Nucleus accumbens (tissue), 56 donors: ENCODE results near the gene HELZ.

ENCODE experiments used
- DNase-seq, 56 donors: peaks; one replicate each; lab custom pipeline; 2025; lab: John Stamatoyannopoulos, UW

Gene HELZ

DNA sequence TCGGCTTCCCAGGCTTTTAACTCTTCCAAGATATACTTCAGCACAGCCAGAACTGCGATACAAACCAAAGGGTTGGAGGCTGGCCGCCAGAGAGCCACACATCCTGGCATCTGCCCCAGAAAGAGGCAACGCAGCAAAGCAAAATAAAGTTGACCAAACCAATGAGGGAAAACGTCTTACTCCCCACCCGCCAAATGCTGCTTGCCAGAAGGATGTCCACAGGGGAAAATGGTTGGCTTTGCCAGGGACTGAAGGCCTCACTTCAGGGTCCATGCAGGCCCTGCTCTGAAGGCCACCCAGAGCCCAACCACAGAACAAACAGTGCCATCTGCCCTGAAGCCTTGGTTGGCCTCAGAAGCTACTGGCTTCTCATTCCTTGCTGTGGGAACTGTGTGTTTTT is 185.6 kb downstream of the HELZ start:
- DNase-seq: peak in 9 of 56 donors; percentile 4 to 40 (median 21)

DNA sequence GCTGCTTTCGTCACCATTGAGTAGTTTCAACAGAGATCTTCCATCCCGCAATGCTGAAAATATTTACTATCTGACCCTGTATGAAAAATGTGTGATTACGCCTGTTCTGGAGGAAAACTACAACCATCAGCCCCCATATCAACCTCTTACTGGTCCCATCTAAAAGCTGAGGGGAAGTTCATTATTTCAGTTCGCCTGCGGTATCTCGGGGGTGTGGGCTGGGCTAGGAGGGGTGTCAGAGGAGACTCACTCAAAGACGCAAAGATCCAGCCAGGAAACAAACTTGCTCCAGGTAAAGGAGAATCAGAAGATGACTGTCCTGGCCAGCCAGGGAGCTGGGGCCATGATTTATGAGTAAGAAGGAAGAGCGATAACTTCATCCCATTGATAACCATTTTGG is 187.0 kb downstream of the HELZ start:
- no peak for DNase-seq

DNA sequence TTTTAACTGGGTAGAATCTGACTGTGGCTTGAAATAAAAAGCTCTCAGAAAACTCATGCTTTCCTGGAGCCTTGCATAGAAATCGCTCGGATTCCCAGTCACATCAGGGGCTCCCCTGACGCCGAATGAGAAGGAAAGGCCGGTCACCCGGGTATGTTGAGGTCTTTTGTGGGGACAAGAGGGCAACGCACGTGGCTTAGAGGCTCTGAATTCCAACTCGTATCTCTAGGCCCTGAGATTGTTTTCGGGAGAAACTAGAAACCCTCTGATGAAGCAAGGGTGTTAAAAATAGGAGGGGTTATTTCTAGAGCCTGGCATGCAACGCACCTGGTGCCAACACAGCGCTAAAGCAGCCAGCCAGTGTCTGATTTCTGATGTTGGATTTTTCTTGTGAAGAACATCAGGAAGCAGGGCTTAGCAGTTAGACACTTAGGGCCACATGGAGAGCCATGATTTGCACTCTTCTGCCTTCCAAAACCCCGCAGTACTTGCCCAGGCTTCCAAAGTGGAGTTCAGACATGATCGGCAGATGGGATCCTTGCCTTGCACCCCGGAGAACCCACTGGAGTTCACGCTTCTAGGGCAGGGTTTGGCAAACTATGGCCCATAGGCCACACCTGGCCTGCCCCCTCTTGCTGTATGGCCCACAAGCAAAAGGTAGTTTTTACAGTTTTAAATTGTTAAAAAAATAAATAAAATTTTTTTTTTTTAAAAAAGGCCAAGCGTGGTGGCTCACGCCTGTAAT is 188.1 kb downstream of the HELZ start:
- DNase-seq: no peak

DNA sequence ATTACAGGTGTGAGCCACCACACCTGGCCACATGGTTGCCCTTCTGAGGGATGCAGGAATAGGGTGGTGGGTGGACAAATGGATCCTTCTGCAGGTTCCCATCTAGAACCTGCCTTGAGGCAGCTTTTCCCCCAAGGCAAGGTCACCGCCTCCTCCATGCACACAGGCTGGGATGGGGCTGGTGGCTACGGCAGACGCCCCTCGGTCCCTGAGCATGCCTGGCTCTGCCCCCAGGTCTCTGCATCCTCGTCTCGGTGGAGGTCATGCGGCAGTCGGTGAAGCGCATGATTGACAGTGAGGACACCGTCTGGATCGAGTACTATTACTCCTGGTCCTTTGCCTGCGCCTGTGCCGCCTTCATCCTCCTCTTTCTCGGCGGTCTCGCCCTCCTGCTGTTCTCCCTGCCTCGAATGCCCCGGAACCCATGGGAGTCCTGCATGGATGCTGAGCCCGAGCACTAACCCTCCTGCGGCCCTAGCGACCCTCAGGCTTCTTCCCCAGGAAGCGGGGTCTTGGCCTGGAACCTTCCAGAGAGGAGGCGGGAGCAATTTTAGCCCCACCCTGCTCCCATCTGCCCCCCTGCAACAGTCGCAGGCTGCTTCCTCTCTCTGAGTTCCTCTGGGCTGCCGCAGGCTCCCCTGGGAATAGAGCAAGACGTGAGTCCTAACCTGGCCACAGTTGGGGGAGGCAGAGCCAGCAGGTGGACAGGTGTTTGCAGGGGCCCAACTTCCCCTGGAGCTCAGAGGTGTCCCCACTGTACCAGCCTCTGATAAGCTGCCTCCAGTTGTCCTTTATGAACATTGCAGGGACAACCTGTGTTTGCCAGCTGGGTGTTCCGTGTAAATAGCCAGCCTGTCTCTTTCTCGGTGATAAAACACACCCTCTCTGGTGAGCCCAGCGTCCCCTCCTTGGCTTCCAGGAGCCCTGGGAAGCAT is 188.9 kb downstream of the HELZ start:
- DNase-seq: no peak

DNA sequence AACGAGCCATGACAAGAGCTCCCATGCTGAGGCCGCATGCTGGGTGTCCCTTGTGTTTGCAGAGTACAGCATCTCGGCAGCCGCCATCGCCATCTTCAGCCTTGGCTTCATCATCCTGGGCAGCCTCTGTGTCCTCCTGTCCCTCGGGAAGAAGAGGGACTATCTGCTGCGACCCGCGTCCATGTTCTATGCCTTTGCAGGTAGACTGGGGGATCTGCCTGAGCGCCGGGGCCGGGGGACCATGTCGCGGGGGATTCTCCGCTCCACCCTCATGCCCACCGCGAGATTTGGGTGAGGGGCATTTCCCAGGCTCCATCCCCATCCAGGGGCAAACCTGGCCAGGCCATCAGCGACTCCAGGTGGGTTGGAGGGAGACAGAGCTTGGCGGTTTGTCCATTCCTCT is 190.0 kb downstream of the HELZ start:
- DNase-seq: no peak

DNA sequence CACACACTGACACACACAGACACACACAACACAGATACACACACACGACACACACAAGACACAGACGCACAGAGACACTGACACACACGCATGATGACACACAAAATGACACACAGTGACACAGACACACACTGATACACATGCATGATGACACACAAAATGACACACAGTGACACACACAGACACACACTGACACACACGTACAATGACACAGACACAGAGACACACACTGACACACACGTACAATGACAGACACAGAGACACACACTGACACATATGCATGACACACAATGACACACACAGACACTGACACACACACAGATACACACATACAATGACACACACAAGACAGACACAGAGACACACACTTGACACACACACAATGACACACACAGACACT is 190.4 kb downstream of the HELZ start:
- no peak for DNase-seq

DNA sequence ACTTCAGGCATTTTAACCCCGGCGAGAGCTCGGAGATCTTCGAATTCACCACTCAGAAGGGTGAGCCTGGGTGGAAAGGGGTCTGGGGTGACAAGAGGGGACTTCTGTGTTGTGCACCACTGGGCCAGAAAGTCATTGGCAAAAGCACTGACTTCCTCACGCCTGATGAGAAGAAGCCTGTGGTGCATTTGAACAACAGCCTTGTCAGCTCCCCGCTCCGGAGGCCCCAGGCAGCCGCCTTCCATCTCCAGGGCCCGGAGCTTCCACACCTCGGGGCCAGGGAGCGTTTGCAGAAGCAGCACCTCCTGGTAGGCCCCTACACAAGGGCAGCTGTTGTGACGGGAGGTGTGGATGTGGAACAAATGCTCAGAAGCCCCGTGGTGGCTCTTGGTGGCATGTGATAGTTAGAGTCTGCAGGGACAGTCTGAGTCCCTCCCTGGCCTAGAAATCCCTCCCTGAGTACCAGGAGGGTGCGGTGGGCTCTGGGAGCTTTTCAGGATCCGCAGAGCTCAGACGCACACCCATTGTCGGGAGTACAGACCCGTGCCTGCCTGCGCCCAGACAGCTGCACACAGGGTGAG is 190.9 kb downstream of the HELZ start:
- DNase-seq: no peak

DNA sequence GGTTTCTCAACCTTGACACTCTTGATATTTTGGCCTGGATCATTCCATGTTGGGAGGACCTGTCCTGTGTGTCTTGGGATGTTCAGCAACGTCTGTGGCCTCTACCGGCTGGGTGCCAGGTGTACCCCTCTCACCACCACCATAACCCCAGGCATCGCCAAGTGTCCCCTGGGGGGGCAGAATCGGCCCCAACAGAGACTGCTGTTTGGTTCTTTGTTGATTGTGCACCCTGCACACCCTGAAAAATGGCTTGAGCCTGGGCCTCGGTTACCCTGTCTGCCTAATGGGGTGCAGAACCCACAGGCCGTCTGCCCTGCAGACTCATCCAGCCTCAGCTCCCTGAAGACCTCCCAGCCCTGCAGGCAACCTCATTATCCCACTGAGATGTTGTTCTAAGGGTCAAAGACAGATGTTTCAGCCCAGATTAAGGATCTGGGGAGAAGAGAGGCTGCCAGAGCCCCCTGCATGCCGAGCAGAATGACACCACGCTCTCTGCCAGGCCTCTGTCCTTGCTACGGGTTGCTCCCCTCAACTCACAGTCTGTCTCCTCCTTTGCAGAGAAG is 191.5 kb downstream of the HELZ start:
- no peak for DNase-seq

DNA sequence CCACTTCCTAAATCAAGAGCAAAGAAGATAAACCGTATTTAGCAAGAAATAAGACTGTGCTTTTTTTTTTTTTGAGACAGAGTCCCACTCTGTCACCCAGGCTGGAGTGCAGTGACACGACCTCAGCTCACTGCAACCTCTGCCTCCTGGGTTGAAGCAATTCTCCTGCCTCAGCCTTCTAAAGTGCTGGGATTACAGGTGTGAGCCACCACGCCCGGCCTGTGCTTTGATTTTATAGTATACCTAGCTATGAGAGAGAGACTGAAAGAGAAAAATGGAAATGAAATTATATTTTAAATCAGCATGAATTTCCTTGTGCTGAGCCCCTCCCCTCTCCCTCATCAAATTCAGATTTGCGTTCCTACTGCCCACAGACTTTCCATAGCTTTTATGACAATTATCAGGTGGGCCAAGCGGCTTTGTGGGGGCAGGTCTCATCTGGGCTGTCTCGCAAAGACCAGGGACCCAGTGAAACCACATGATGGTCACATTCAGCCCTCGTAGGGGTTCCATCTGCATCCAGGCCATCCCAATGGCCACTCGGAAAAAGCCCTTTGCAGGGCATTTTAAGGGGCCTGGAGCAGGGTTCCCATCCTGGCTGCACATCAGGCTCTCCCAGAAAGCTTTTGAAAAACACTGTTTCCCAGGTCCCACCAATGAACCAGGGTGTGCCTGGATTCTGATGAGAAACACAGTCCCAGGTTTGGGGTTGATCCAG is 192.1 kb downstream of the HELZ start:
- DNase-seq: no peak

DNA sequence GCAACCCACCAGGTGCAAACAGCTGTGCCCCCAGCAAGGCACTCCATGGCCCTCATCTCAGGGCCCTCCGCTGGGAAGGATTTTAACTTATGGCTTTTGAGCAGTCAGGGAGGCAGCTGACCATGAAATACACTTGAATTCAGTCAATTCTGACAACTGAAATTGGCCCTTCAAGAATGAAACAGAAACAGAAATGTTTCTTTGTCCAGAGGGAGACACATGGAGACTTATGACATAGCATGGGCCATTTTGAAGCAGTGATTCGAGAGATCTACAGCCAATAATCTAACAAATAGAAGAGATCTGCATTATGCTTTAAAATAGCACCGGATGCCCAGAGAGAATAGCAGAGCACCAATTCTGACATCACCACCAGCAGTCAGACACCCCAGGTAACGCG is 193.2 kb downstream of the HELZ start:
- DNase-seq: no peak

DNA sequence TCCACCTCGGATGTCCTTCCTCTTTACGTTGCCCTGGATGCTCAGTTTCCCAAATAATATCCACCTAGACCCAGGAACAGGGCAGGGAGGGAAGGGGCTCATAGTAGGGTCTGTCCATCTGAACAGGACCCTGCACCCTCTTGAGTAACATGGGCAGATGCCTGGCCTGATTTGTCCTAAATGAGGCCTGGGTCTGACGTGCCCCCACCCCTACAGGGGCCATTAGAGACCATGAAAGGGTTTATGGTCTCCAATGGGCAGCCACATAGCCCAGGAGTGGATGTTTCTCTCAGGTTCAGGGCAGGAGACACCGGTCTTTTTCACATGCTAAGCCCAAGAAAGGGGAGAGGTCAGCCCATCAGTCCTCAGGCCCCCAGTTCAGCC is 193.8 kb downstream of the HELZ start:
- no peak for DNase-seq

DNA sequence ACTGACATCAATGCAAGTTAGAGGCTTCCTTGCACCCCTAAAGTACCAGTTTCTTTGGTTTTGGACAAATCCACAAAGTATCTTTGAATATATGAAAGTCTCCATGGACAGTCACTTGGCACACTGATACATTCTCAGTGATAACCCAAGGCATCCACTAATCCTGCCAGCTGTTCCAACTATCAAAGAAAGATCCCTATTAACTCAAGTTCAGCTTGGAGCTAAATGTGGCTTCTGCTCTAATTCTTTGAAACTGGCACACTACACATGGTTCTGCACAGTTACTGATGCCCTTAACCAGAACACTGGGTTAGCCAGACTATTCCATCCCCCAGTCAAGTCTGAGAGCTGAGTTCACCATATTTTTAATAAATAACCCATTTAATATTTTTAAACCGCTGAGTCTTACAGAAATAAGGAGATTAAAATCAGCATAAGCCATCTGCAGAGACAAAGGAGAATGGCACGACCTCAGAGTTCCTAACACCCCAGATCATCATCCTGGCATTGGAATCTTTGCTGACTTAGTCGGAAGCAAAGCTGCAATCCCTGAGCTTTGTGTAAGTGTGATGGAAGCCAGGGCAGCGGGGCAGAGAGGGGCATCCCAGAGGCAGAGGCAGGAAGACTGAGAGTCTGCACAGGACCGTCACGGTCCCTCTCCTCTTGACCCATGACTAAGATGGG is 194.4 kb downstream of the HELZ start:
- no peak for DNase-seq

DNA sequence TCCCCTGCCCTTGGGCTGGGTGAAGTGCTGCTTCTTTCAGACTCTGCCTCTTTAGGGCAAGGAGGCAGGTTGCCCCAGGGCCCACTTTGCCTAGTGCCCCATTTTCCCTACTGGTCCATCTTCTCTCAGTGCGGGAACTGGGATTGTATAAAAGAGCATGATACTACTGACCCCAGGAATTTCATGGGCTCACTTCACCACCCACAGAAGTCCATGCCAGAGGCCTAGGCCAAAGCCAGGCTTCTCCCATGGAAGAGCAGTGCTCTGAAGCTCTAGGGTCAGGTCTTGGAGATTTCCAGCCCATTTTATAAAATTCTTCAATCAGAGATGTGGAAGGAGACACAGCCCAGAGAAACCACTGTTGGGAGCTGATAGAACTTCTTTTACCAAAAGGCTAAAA is 194.9 kb downstream of the HELZ start:
- no peak for DNase-seq

DNA sequence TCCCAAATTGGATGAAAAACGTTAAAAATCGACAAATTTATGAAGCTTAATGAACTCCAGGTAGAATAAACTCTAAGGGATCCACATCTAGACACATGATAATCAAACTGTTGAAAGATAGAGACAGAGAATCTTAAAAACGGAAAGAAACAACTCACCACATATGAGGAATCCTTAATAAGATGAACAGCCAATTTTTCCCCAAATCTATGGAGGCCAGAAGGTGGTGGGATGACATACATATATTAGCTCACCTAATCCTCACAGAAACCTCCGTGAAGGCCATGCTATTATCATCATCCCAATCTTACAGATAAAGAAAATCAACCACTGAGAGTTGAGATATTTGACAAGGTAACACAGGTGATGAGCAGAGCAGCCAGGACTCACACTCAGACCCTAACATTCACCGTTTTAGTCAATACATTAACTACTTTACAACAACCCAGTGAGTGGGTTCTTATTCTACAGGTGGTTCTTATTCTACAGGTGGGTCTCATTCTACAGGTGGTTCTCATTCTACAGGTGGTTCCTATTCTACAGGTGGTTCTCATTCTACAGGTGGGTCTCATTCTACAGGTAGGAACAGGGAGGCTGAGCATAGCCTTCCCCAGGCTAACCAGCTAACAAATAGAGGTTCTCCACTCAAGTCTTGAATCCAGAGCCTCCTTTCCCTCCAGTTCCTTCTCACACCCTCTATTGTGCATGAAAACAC is 195.8 kb downstream of the HELZ start:
- DNase-seq: no peak

DNA sequence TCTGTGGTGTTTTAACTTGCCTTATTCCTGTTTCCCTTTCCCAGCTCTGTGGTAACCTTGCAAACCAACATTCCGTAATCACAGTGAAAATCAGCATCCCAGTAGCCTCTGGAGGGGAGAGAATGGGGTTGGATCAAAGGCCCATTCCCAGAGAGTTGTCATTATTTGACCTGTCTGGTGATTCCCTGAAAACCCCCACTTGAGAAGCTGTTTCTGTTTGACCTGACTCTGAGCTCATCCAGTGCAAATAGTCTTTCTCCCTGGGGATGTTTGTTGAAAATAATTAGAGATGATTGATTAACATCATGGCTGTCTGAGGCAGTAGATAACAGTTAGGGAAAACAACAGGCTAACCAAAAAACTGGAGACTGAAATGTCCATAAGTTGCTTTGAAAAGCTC is 197.6 kb downstream of the HELZ start:
- DNase-seq: no peak

DNA sequence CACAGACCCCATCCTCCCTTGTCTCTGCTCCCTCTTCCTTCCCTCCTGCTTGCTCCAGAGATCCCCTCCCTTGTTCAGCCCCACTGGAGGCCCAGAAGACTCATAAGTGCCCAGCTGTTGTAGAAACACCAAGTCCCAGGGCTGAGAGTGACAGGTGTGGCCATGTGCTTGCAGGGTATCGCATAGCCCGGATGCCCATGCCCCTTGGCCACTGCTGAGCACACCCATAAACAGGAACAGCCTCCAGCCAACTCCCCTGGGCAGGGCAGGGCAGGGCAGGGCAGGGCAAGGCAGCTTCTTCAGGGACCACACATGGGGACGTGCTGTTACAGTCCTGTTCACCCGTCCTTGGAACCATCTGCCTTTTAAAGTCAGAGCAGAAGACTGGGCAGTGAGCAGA is 198.6 kb downstream of the HELZ start:
- no peak for DNase-seq

DNA sequence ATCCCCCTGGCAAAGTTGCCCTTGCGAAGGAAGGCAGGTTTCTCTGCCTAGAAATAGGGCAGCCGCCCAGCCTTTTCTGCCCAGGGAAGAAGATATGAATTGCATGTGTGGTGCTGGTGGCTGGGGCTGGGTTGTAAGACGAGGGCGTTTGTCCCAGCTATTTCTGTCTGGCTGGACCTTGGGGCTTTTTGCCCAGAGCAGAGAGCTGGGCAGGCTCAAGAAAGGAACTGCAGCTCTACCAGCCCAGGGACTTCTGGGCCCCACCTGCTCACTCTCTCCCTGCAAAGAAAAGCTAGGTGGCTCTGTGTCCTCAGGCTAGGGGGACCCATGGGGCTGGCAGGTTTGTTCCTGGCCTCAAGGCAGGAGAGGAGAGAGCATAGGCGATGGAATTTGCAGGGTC is 200.1 kb downstream of the HELZ start:
- no peak for DNase-seq

DNA sequence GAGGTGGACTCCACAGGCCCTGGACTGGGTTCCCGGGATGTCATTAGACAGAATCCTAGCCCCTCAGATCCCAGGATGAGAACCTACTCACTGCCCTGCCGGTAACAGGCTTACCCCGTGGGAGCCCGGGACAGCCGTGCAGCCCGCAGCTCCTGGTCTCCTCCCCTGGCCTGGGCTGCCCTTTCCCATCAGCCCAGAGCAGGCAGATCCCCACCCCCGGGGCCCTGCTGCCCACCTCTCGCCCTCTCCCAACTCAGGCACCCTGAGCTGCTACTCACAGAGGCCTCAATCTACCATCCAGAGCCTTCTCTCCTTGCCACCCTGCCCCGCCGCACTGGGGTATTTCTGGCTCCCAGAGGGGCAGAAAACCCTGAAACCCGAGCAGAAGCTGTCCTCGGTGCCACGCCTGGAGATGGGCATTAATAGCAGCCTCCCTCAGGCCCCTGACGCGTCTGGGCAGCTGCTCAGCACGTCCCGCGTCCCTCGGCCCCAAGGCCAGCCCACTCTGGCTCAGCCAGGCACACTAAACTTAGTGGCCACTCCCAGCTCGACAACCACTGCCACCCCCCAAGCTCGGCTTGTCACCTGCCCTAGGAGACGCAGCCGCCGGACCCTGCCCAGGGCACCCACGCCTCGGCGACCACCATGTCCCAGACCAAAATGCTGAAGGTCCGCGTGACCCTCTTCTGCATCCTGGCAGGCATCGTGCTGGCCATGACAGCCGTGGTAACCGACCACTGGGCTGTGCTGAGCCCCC is 200.8 kb downstream of the HELZ start, which contains the start of gene CACNG1:
Gene CACNG1 (plus strand): TSS at position 539 of the 757 bp plus-strand sequence. CDS start 107 bp downstream, at position 646.
- DNase-seq: no peak
